CD4-positive, alpha-beta T cell treated with Interferon alpha-2 for 1 hour (primary cell): Measurements from ENCODE around the gene NTN1.

ENCODE experiments used
- DNase-seq, 2 donors: peaks; one replicate each; pipeline ENCODE4 v3.0.0-alpha.2; 2020 to 2022

The NTN1 gene

GRCh38 chr17:9220398-9221146 is 199.3 kb downstream of the NTN1 start:
- DNase-seq, result no peak

DNA sequence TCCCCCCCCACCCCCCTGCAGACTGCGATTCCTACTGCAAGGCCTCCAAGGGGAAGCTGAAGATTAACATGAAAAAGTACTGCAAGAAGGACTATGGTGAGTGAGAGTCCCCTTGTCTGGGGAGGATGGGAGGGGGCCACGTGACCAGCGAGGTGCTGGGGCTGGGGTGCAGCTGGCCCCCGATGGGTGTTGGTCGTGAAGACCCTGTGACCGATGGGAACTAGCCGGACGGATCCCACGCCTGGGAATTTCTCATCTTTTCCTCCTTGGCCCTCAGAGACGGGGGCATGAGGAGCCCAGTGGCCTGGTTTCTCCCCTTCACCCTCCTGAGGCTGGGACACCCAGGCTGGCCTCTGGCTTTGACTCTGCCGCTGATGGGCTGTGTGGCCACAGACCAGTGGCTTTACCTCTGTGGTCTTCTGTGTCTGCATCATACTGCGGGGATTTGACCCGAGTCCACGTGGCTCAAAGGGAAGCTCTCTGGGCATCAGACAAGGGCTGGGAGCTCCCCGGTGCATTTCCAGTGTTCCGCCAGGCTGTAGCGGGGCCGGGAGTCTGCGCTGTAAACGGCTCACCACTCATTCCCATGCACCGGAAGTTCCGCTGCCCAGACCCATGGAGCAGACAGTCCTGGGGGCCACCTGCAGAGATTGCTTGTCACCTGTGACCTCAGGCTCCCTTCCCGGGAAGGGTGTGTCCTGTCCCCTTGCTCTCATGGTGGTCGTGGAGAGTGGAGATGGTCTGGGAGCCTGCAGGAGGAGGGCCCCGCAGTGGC is 200.0 kb downstream of the NTN1 start:
- no peak for DNase-seq

GRCh38 chr17:9221922-9222180 is 200.5 kb downstream of the NTN1 start:
- DNase-seq, result no peak

GRCh38 chr17:9223531-9223930 is 202.2 kb downstream of the NTN1 start:
- no peak for DNase-seq

- no peak for DNase-seq
These were observed 203.2 kb downstream of the NTN1 start for GRCh38 chr17:9224485-9224884.

DNA sequence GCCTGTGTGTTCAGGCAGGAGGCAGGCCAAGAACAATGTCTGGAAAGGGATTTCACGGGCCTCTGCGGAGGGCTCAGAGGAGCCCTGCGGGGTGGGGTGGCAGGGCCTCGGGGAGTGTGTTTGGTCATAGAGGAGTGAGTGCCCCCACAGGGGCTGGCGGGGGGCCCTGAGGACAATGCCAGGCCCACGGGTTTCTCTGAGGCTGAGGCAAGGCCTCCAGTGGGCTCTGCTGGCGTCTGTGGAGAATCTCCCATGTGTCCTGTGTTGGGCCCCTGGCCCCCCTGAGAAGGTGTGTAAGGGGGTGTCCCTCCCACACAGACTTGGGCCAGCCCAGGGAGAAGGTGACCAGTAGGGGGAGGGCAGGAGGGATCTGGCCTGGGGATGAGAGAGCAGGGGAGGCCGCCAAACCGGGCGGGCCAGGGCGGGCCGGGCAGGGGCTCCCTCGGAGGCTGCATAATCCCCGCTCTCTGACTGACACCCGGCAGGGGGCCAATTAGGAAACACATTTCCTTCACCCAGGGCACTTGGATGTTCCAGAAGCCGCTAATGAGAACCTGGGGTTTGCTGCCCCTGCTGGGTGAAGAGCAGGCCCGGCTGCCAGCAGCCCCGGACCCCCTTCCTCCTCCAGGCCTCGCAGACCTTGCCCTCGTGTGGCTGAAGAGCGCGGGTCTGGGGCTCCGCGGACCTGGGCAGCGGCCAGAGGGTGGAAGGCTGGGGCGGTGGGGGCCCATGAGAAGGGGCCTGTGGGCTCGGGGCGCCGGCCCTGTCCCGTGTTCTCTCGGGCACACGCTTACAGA is 204.2 kb downstream of the NTN1 start:
- DNase-seq, result no peak

GRCh38 chr17:9226130-9226793 is 205.0 kb downstream of the NTN1 start:
- no peak for DNase-seq

DNA sequence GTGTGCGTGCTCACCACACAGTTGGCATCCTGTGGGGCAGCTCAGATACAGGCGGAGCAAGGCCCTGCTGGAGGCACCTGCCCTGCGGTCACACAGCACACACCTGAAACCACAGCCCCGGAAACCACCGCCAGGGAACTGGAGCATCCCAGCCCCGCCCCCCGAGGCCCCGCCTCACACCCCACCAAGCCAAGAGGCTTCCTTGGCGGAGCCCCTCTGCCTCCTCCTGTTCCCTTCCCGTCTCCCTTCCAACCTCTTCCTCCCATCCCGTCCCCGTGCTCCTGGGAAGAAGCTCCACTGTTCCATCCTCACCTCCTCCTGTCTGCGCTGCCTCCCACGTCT is 205.5 kb downstream of the NTN1 start:
- peak in 1 of 2 donors; percentile 41 for DNase-seq

GRCh38 chr17:9227819-9228407 is 206.6 kb downstream of the NTN1 start:
- no peak for DNase-seq

GRCh38 chr17:9228408-9229159 is 207.3 kb downstream of the NTN1 start:
- peak in 1 of 2 donors; percentile 3 for DNase-seq

DNA sequence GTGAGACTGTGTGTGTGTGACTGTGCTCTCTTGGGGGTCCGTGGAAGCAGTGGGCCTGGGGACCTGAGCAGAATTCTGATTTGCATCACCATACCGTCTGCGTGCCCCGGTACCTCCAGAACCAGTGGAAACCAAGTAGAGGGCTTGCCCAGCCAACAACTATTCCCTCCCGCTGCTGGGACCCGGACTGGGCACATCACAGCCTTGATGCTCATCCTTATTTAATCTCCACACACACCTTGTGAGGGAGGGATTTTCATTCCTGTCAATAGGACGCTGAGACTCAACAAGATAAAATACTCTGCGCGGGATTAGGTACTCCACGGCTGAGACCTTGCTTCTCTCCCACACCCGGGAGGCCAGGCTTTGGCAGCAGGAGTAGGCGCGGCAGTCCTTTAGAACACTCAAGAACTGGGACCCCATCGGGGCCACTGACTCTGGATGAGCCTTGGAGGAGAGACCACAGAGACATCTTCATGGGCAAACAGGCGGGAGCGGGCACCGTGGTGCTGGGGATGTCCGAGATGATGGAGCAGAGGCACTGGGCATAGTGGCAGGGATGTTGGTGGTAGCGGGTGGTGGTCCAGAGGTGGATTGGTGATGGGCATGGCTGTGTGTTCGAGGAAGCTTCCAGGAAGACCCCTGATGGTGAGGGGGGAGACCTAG is 208.0 kb downstream of the NTN1 start:
- no peak for DNase-seq

DNA sequence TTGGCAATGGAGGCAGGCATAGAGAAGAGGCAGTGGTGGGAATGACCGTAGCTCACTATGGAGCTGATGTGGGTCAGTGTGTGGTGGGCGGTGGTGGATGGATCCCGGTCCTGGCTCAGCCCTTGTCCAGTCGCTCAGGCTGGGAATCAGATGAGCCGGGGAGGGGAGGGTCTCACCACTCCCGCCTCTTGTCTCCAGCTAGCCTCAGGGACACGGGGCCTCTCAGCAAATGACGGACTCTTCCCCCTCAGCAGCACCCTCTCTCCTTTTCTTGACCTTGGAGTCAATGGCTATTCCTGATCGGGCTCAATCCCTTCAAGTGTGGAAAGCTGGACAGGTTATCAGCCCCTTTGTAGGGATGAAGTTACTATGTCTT is 208.5 kb downstream of the NTN1 start:
- DNase-seq, result no peak

DNA sequence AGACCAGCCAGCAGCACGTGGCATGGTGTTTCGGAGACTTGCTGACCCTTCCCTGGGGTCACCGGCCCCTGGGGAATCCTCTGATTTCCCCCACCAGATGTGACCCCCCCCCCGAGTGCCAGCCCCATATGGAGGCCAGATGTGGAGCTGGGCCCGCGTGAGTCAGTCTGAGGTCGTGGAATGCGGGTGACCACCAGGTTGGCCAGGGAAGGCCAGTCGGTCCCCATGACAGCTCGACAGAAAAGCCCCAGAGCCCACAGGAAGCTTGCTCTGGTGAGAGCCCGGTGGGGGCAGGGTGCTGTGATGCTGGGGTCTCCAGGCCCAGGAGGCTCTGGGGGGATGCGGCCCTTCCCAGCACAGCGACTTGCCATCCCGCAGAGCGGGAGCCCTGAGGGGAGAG is 209.0 kb downstream of the NTN1 start:
- no peak for DNase-seq

DNA sequence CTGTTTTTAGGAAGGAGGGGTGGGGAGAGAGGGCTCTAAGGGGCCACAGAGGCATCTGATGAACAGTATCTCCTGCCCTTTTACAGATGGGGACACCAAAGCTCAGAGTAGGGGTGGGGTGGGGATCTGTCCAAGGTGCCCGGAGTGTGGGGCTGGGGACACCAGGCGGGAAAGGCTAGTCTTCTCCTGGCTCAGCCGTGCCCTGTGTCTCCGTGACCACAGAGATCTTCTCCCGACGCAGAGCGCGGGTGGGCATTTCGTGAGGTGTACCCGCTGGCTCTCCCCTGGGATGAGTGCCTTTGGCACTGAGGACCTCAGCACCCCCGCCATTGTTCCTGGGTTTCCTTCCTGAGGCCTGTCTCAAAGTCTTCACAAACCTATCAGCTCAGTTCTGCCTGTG is 209.6 kb downstream of the NTN1 start:
- DNase-seq, result no peak

DNA sequence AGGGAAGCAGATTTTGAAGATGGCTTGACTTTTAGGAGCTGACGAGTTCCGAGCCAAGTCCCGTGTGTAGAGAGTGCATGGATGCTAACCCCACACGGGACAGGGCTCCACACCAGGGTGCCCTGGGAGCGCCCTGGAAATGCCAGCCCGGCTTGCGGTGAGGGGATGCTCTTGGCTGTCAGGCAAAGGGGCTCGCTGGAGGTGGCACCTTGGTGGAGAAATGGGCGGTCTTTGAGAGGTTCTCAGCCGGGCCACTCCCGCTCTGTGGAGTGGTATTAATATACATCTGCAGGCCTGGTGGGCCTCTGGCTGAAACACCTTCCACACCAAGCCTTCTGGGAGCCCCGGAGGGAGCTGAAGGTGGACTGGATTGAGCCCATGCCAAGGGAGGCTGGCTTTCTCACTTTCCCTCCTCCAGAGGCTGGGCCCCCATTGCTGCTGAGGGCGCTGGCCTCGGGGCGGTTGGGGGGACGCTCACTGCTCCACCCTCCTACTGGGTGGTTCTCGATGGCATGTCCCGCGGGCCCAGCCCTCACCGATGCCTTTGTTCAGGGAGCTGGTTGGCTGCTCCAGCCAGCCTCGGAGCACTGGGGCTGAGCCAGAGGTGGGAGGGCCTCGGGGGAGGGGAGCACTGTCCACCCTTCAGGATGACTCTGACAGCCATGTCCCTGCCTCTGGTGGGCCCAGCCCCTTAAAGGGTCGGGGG is 210.3 kb downstream of the NTN1 start:
- DNase-seq, result no peak

DNA sequence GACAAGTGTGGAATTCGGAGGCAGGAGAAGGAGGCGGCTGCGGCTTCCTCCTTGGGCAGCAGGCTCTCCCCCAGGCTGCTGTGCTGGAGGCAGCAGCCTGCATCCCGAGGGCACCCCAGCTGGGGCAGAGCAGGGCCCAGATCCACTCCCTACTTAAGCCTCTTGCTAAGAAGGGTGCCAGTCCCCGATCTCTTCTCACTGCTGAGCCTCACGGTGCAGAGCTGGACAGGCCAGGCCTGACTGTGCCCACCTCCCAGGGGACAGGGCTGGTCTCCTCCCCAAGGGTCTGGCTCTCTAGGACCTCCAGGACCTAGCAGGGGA is 210.8 kb downstream of the NTN1 start:
- DNase-seq, result no peak

DNA sequence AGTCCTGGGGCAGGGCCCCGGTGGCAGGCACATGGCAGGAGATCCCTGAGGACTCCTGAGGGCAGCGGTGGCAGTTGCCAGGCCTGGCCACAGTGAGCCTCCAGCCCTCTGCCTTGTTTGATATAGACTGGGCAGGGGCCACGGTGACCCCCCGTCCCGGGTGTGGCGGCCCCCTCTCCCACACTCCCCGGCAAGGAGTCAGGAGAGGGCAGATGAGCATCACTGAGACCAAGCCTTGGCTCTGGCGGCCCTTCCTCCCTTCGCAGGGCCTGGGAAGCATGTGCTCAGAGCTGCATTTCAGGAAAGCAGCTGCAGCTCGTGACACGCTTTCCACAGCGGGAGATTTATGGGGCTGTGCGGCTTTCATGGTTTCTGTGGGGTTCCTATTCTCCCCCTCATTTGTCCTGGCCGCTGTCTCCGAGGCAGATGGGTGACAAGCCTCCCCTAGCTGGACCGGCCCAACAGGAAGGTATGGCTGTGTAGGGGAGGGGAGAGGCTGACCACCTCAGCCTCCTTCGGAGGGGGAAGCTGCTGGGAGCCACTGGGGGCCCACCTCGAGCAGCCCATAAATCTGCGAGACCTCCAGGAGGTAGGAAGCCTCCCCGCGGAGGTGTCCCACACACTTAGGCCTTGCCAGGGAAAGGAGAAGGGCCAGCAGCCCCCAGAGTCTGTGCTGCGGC is 211.4 kb downstream of the NTN1 start:
- no peak for DNase-seq

DNA sequence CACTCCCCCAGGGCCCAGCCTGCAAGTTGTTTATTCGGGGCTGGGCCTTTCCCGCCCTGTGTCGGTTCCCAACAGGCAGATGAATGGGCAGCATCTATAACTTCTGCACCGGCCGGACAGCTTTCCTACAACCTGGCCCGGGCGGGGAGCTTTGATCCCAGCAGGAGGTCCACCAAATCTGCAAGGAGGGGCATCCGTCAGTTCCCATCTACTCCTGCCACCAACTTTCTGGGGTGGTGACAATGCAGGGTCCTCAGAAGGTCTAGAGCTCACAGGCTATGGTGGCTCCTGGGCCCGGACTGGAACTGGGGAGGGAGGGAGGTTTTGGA is 211.9 kb downstream of the NTN1 start:
- no peak for DNase-seq

- no peak for DNase-seq
These were observed 212.5 kb downstream of the NTN1 start for GRCh38 chr17:9233761-9234160.

DNA sequence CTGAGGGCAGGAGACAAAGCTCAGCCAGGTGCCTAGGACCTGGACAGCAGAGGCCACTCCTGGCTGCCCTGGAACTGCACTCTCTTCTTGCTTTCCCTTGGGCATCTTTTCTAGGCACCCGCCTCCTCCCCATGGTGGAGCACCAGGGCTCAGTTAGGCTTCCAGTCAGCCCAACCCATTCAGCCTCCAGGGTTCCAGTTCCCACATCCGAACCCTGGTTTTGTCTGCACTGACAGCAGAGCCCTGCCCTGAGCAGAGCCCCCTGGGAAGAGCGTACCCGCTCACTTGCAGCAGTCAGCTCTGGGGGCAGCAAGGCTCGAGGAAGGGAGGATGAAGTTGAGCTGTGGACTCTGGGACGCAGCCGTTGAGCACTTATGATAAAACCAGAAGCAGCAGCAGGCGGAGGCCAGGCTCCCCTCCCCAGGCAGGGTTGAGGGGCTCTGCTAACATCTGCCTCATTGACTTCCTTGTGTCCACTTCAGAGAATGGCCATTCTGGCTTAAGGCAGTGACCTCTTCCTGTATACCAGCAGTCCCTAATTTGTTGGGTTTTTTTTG is 213.2 kb downstream of the NTN1 start:
- DNase-seq, result no peak

GRCh38 chr17:9235346-9235745 is 214.0 kb downstream of the NTN1 start:
- DNase-seq, result no peak
